Thyroid gland (tissue), 4 donors: ENCODE data around the gene TEX261. TPM values are rescaled to one million over a fixed set of nuclear protein-coding genes. Genes with fewer than 3 reads are reported as not detected.
A peak's percentile ranks its signal among the peaks of the same experiment; 100 is the strongest.

Experiments used
- DNase-seq, 2 donors: peaks; one replicate each; pipeline ENCODE4 v3.0.0-alpha.2; 2019
- H3K27ac ChIP-seq, 3 donors: fragments of 200-600 bp; sonication (generic); 1 replicate in 2 of 3; 2 replicates in 1 of 3; pipeline ENCODE4 v1.5.1; 2016 to 2019; ENCODE audit warnings: mild to moderate bottlenecking in 1 of 3, moderate library complexity in 1 of 3
- H3K27me3 ChIP-seq: fragments of 200-600 bp; sonication (generic); one replicate; pipeline ENCODE4 v1.5.1; 2019
- H3K36me3 ChIP-seq, 2 donors: fragments of 200-600 bp; sonication (generic); one replicate each; pipeline ENCODE4 v1.5.1; 2016 to 2019
- H3K4me1 ChIP-seq, 2 donors: fragments of 200-600 bp; sonication (generic); one replicate each; pipeline ENCODE4 v1.5.1; 2017 to 2019
- H3K4me3 ChIP-seq, 3 donors: fragments of 200-600 bp; sonication (generic); replicated peaks in 1 of 3; 1 replicate in 2 of 3; 2 replicates in 1 of 3; pipeline ENCODE4 v1.5.1; 2016; ENCODE audit warnings: mild to moderate bottlenecking in 1 of 3
- H3K9me3 ChIP-seq: fragments of 200-600 bp; sonication (generic); one replicate; pipeline ENCODE4 v1.5.1; 2017
- POLR2A ChIP-seq, 2 donors: fragments of 450-650 bp; IDR thresholded peaks; one replicate each; pipeline ENCODE4 v1.6.1; 2017; ENCODE audit warnings: antibody characterized with exemption in 2 of 2, mild to moderate bottlenecking in 2 of 2, moderate library complexity in 1 of 2
- WGBS, 2 donors: methylation state at CpG; one replicate each; pipeline ENCODE4 v1.1.5; 2017; 5-methylcytosine and 5-hydroxymethylcytosine counted together
- intact Hi-C: fragments of 100-400 bp; cut with DNase I; formaldehyde crosslinking; loops from one replicate; pipeline ENCODE4 v1.15.1; 2023
- total RNA-seq, 4 donors: library from RNA; depleted of rRNA; stranded (reverse); fragments of >200 nt; gene quantifications; one replicate each; pipeline ENCODE4 v1.2.3, GENCODE V29; 2016
- TF ChIP-seq, protein P1 (sequence below), 6 experiments: fragments of 200-600 bp in 3 of 6; fragments of 450-650 bp in 3 of 6; sonication (generic) in 3 of 6; IDR thresholded peaks; one replicate each; pipeline ENCODE4 v1.5.1; 2016 to 2019; ENCODE audit warnings: antibody characterized with exemption in 6 of 6, mild to moderate bottlenecking in 2 of 6, inconsistent platforms in 1 of 6, moderate library complexity in 1 of 6

The TEX261 gene
- total RNA-seq, 4 donors from 2014 or later: 37.9 to 67.7 (median 51.4) TPM

DNA sequence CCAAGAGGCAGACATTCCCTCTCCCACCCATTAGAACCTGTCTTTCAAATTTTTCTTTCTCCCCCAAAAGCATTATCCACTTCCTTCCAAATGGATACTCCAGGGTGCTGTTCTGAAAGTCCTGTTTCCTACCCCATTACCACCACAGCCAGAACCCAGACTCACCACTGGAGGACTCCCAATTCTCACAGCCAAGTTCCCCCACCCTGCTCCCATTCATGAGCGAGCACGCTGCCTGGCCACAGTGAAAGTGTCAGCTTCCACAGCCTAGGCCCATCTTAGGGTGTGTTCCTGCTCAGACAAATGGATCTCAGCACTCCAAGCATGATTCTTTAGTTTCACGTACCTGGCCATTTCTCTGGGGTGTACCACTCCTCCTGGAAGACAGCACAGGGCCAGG, 20.1 kb downstream of the TEX261 start:
- Histone ChIP-seq H3K9me3 (no peaks in the 10 kb centered on the region), H3K27ac (no peak overlapping the region), H3K27me3 (no peaks in the 10 kb centered on the region), H3K4me1 (peaks cover 6 to 18% of the 10 kb centered on the region in 2 donors), H3K4me3 (no peak overlapping the region), H3K36me3 (no peaks in the 10 kb centered on the region)
- WGBS, 2 donors: 95 to 100% methylated on average over 3 of the region's 3 CpGs
- TF ChIP-seq POLR2A (IDR thresholded peaks at IDR 0.05): no peak
- TF ChIP-seq, protein P1, sequence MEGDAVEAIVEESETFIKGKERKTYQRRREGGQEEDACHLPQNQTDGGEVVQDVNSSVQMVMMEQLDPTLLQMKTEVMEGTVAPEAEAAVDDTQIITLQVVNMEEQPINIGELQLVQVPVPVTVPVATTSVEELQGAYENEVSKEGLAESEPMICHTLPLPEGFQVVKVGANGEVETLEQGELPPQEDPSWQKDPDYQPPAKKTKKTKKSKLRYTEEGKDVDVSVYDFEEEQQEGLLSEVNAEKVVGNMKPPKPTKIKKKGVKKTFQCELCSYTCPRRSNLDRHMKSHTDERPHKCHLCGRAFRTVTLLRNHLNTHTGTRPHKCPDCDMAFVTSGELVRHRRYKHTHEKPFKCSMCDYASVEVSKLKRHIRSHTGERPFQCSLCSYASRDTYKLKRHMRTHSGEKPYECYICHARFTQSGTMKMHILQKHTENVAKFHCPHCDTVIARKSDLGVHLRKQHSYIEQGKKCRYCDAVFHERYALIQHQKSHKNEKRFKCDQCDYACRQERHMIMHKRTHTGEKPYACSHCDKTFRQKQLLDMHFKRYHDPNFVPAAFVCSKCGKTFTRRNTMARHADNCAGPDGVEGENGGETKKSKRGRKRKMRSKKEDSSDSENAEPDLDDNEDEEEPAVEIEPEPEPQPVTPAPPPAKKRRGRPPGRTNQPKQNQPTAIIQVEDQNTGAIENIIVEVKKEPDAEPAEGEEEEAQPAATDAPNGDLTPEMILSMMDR (IDR thresholded peaks at IDR 0.05): no peak
- DNase-seq: no peak
- intact Hi-C loops: no loop called here

DNA sequence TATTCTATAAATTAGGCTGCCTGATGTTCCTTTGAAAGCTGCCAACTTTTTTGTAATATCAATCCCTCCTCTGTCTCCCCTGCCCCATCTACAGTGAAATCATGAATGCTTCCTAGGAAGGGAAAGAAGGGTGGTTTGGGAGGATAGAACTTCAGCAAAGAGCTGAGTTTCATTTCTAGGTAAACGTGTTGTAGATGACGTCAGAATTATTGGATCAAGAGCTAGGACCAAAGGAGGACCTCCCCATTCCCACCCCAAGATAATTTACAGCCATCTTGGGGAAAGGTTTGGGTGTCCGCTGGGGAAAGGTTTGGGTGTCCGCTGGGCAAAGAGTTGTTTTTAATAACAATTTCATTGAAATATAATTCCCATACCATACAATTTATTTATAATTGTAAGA, 27.5 kb downstream of the TEX261 start:
- Histone ChIP-seq H3K9me3 (no peaks in the 10 kb centered on the region), H3K27me3 (no peaks in the 10 kb centered on the region), H3K4me1 (peaks cover 0 to 6% of the 10 kb centered on the region in 2 donors), H3K27ac (no peak overlapping the region), H3K4me3 (no peak overlapping the region), H3K36me3 (no peaks in the 10 kb centered on the region)
- 64% methylated on average over 4 of the region's 4 CpGs for WGBS, 2 donors
- TF ChIP-seq, protein P1 (IDR thresholded peaks at IDR 0.05): no peak
- TF ChIP-seq POLR2A (IDR thresholded peaks at IDR 0.05): no peak
- intact Hi-C loops: no loop called here
- DNase-seq: no peak

DNA sequence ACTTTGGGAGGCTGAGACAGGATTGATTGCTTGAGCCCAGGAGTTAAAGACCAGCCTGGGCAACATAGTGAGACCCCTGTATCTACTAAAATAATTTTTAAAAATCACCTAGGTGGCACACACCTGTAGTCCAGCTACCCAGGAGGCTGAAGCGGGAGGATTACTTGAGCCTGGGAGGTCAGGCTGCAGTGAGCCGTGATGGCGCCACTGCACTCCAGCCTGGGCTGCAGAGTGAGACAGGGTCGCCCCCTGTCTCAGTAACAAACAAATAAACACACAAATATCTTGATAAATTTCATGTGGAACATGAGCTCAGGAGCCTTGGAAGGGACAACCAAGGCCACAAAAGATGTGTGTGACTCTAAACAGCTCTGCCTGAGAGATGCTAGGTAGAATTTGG, 28.0 kb downstream of the TEX261 start:
- no peaks in the 10 kb centered on the region for H3K36me3 ChIP-seq
- intact Hi-C loops: no loop called here
- H3K9me3 ChIP-seq: no peaks in the 10 kb centered on the region
- DNase-seq: no peak
- H3K4me1 ChIP-seq: peaks cover 0 to 6% of the 10 kb centered on the region in 2 donors
- WGBS, 2 donors: 70 to 74% methylated on average over 4 of the region's 4 CpGs
- H3K27me3 ChIP-seq: no peaks in the 10 kb centered on the region
- no peak overlapping the region for H3K4me3 ChIP-seq
- no peak overlapping the region for H3K27ac ChIP-seq
- TF ChIP-seq POLR2A (IDR thresholded peaks at IDR 0.05): no peak
- TF ChIP-seq, protein P1 (IDR thresholded peaks at IDR 0.05): no peak

DNA sequence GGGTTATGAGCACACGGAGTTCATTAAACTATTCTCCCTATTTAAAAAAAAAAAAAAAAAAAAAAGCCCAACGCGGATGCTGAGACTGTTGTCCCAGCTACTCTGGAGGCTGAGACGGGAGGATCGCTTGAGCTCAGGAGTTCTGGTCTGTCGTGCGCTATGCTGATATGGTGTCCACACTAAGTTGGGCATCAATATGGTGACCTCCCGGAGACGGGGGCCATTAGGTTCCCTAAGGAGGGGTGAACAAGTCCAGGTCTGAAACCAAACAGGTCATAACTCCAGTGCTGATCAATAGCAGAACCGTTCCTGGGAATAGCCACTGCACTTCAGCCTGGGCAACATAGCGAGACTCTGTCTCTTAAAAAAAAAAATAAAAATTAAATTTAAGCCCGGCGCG, 29.2 kb downstream of the TEX261 start:
- H3K4me1 ChIP-seq: peaks cover 0 to 6% of the 10 kb centered on the region in 2 donors
- intact Hi-C loops: no loop called here
- no peak overlapping the region for H3K27ac ChIP-seq
- no peak overlapping the region for H3K4me3 ChIP-seq
- H3K36me3 ChIP-seq: no peaks in the 10 kb centered on the region
- WGBS, 2 donors: 70 to 73% methylated on average over 14 of the region's 14 CpGs
- TF ChIP-seq, protein P1 (IDR thresholded peaks at IDR 0.05): no peak
- TF ChIP-seq POLR2A (IDR thresholded peaks at IDR 0.05): no peak
- no peak for DNase-seq
- H3K9me3 ChIP-seq: no peaks in the 10 kb centered on the region
- no peaks in the 10 kb centered on the region for H3K27me3 ChIP-seq

DNA sequence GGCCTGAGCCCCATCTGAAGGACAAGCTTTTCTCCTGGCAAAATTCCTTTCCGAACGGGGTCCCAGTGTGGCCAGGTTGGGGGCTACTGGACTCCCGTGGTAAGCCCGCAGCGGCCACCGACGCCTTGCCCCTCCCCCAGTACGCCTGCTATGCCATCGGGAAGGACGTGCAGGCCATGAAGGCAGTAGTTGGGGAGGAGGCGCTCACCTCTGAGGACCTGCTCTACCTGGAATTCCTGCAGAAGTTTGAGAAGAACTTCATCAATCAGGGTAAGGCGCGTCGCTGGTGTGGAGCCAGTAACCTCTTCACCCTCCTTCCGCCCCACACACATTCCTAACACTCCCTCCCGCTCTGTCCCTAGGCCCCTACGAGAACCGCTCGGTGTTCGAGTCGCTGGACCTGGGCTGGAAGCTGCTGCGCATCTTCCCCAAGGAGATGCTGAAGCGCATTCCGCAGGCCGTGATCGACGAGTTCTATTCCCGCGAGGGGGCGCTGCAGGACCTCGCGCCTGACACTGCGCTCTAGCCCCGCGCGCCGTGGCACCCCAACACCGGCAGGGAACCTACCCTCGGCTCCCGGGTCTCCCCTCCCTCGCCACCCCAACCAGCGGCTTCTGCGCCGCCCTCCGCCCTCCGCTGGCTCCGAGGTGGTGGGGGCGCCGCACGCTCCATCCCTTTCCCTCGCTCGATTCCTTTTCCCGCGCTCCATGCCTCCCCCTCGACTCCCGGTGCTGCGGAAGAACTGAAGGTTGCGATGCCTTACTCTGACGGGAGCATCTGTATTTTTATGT, 29.9 kb downstream of the TEX261 start:
- TF ChIP-seq, protein P1 (IDR thresholded peaks at IDR 0.05): peak; percentile 55 to 80 (median 70)
- no peak for TF ChIP-seq POLR2A (IDR thresholded peaks at IDR 0.05)
- Histone ChIP-seq H3K4me3 (peak overlapping the region in 1 of 3 donors; percentile 23), H3K36me3 (no peaks in the 10 kb centered on the region), H3K9me3 (no peaks in the 10 kb centered on the region), H3K4me1 (peaks cover 0 to 6% of the 10 kb centered on the region in 2 donors), H3K27ac (no peak overlapping the region), H3K27me3 (no peaks in the 10 kb centered on the region)
- intact Hi-C loops: loop anchor here (5.0 kb wide), 1 partner anchor 38 kb away; no protein-coding TSS in a partner anchor
- peak; percentile 62 to 68 for DNase-seq
- 2 to 6% methylated on average over 42 to 44 of the region's 59 CpGs for WGBS, 2 donors
